GM19351 (cell line): ENCODE results near the gene SLC5A5.

Experiments
- ATAC-seq: cut with Tn5 transposase; IDR thresholded peaks from one replicate; pipeline ENCODE4 v1.9.1; 2021; ENCODE audit warnings: mild to moderate bottlenecking, moderate library complexity; ENCODE audit not compliant: unreplicated experiment

SLC5A5 gene

DNA sequence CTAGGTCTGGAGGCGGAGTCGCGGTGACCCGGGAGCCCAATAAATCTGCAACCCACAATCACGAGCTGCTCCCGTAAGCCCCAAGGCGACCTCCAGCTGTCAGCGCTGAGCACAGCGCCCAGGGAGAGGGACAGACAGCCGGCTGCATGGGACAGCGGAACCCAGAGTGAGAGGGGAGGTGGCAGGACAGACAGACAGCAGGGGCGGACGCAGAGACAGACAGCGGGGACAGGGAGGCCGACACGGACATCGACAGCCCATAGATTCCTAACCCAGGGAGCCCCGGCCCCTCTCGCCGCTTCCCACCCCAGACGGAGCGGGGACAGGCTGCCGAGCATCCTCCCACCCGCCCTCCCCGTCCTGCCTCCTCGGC is at the start of gene SLC5A5:
TSS of gene SLC5A5 (plus strand) at position 68 of the 373 bp plus-strand sequence. CDS start 375 bp downstream, outside the sequence.
- ATAC-seq: no peak

DNA sequence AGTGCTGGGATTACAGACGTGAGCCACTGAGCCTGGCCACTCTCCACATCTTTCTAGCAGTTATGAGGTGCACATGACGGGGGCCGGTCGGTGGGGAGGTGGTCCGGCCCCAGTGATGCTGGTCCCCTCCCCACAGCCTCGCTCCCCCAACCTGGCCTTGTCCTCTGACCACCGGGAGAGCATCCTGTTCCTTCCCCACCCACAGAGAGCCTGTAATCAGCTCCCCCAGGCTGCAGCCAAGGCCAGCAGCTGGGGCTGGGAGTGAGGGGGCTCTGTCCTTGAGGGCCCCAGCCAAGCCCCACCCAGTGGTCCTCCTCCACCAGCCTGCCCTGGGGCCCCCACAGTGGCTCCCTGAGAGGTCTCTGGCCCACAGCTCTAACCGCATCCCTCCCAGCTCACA is 47.4 kb upstream of the SLC5A5 start:
- no peak for ATAC-seq

DNA sequence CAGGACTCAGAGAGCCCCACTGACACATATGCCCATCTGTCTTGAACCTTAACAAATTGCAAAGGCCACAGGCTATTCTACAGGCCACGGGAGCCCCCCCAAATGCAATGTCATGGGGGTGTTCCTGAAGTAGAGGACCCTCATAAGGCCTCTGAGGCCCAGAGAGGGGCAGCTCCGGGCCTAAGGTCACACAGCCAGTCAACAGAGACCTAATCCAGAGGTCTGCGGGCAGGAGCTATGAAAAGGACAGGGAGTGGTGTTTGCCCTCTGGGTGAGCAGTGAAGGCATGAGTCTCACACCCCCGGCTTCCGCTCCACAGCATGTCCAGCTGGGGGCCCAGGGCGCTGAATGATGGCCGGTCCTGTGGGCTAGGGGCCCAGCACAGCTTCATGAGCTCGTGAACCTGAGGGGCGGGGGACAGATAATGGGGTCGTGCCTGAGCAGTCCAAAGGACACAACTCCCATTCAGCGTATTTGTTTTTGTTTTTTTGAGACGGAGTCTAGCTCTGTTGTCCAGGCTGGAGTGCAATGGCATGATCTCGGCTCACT is 45.2 kb upstream of the SLC5A5 start:
- ATAC-seq: no peak

DNA sequence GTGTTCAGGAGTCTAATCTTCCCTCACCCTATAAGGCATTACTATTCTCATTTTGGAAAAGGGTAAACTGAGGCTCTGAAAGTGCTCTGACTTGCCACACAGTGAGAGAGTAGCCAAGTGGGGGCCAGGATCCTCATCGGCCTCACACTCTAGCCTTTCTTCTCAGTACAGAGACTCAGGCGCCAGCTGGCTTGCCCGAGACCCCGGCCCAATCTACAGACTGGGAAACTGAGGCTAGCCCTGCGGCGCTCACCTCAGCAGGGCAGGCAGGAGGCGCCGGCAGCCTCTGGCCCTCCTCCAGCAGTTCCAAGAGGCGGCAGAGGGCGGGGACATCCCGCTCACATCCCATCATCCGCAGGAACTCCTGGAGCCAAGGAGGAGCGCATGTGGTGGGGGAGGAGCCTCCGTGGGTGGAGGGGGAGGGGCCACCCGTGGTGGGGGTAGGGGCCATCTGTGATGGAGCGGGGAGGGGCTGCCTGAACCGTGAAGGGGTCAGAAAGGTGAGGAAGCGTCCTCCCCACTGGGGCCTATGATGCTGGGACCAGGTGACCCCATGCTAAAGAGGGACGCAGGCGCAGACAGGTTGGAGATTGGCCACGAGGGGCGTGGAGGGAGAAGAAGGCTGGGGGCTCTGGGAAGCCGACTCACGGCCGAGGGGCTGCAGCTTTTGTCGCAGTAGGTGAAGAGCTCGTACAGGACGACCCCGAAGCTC is 41.7 kb upstream of the SLC5A5 start:
- no peak for ATAC-seq

DNA sequence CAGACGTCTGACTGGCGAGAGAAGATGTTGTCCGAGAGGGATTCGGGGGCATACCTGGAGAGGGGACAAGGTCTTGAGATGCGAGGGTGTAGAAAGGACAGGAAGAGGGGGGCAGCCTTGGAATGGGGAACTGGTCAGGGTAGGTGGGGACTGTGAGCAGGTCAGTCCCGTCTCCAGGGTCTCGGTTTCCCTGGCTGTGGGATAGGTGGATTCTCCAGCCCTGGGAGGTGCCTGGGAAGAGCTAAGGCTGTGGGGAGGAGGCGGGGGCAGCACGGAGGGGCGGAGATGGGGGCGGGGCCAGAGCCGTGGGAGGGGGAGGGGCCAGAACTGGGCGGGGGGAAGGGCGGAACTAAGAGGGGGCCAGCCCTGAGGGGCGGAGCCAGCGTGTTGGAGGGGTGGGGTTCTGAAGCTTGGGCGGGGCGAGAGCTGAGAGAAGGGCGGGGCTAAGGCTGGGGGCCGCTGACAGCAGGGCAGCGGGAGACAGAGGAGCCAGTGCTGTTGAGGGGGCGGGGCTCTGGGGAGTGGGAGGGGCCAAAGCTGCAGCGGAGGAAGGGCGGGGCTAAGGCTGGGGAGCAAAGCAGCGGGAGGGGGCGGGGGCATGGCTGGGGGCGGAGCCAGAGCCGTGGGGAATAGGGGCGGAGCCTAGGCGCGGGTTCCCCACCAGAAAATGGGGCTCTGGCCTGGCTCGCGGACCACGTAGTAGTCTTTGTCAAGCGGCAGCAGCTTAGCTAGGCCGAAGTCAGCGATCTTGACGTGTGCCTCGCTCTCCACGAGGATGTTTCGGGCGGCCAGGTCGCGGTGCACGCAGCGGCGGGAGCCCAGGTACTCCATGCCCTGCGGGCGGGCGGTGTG is 41.0 kb upstream of the SLC5A5 start:
- no peak for ATAC-seq

DNA sequence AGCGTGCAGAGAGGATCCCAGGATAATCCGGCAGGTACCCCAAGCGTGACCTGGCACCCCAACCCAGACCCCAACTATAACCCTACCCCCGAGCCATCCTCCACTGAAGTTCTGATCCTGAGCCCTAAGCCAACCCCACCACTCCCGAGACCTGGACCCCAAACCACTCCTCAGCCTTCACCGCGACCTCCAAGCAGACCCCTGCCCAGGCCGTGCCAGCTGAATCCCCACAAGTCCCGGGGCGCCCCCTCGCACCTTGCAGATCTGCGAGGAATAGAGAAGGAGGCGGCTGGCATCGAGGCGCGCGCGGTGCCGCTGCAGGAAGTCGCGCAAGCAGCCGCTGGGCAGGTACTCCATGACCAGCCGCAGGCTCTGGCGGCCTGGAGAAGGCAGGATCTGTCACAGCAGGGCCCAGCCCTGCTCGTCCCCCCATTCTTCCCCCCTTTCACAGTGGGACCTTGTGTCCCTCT is 40.3 kb upstream of the SLC5A5 start:
- ATAC-seq: no peak

DNA sequence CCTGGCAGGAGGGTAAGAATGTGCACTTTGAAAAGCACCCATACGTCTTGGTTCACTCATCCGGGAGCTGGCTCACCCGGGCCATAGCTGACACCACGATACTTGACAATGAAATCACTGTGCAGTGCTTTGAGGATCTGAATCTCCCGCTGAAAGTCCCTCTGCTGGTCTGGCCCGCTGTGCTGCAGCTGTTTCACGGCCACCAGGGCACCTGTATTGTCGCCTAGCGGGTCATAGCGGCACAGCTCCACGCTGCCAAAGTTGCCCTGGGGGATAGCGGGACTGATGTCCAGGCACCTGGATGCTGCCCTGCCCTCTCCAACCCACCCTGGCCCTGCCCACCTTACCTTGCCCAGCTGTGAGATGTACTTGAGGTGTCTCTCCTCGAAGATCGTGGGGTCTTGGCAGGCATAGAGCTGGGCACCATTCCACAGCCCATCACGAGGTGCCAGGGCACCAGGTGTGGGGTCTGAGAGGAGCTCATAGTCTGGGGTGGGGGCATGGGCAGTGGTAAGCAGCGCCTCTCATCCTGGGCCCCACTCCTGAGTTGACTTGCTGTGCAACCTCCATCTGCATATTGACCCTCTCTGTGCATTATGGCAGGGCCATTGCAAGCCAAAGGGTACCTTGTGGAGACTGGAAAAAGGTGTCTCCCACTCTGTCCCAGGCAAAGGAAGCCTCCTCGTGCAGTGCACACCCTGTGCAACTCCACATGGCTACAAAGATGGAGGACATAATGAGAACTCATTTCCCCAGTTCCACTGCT is 39.1 kb upstream of the SLC5A5 start:
- no peak for ATAC-seq

DNA sequence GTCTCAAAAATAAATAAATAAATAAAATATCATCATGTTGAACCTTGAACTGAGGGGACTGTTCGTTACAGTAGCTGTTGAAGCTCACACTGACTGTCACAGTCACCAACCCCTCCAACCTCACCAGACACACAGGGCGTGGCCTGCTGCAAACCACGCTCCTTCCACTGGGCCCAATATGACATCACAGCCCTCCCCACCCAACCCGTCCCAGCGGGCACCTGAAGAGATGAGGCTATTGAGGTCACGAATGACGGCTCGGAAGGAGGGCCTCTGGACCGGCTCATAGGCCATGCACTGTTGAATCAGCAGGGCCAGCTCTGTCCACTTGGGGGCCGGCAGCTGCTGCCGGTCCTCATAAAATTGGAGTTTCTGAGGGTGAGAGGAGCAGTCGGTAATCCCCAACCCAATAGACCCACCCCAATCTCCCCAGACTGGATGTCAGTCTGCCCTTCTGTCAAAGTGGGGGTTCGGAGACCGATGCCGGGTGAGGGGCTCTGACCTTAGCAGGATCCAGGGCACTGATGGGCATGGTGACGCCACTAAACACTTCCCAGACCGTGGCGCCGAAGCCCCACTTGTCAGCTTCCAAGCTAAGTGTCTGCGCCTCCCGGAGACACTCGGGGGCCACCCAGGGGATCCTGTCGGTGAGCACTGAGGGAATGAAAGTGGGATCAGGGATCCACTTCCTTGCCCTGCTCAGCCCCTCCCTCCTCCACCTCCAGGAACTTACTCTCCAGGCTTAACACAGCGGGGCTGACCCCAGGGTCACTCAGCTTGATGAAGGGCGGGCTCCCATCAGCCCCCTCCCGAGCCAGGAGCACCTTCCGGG is 37.2 kb upstream of the SLC5A5 start:
- ATAC-seq: no peak

GRCh38 chr19:17835182-17836006 is 36.4 kb upstream of the SLC5A5 start:
- no peak for ATAC-seq

GRCh38 chr19:17836530-17836929 is 35.2 kb upstream of the SLC5A5 start:
- no peak for ATAC-seq

GRCh38 chr19:17837972-17838371 is 33.8 kb upstream of the SLC5A5 start:
- ATAC-seq: no peak

- ATAC-seq: no peak
Measured at GRCh38 chr19:17840019-17840418, 31.7 kb upstream of the SLC5A5 start.

DNA sequence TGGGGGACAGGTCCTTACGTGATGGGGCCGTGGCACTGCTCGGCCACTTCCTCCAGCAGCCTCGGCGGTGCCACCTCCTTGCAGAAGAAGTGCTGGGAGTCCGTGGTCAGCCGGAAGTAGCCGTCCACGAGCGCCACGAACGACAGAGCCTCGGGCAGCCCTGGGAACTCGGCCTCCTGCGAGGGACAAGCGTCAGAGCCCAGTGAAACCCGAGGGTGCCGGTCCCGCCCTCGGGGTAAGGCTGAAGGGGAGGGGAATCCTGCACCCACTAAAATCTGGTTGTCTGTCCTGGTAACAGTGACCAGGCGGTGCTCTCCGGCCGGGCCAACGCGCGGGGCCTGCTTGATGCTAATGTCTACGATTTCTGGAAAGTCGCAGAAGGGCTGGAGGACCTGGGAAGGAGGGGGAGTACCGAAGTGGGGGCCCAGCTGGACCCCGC is 30.4 kb upstream of the SLC5A5 start:
- ATAC-seq: no peak

GRCh38 chr19:17841810-17842662 is 29.7 kb upstream of the SLC5A5 start:
- no peak for ATAC-seq

DNA sequence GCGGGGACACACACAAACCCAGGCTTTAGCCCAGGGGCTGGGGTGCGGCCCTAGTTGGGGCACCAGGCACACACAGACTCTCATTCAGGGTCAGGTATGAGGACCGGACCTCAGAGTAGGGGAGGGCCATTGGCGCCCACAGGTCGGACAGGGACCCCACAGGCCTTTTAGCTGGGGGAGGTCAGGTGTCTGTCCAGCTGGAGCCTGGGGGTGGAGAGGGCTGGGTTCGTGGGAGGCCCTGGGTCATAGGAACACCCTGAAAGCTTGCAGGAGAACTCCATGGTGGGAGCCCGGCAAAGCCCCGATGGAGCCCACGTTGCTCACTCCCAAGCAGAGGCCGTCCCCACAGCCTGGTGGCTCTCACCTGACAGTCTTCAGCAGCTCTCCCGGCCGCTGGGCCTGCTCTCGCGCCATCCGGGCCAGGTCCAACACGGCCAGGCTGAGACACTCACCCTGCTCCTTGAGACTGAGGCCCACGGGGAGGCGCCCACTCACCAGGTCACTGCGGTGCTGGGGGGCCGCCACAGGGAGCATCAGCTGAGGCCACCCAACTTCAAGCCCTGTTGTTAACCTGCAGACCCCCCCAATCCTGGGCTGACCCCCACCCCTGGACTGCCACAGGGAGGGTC is 29.0 kb upstream of the SLC5A5 start:
- ATAC-seq: no peak

- ATAC-seq: no peak
Measured at GRCh38 chr19:17843292-17843827, 28.4 kb upstream of the SLC5A5 start.

- no peak for ATAC-seq
Measured at GRCh38 chr19:17843908-17844490, 27.7 kb upstream of the SLC5A5 start.
